Smooth muscle cell (in vitro differentiated cells): ENCODE data around the gene ASPG. TPM values are rescaled to one million over a fixed set of nuclear protein-coding genes. Genes with fewer than 3 reads are reported as not detected.

Experiments
- DNase-seq: peaks from one replicate; lab custom pipeline; 2025; ENCODE audit not compliant: unreplicated experiment; lab: John Stamatoyannopoulos, UW
- H2AFZ ChIP-seq: fragments of 200-600 bp; sonication (generic); 2 replicates; pipeline ENCODE4 v1.6.0; 2016; ENCODE audit warnings: antibody characterized with exemption, low read depth, mild to moderate bottlenecking
- H3F3A ChIP-seq: fragments of 200-600 bp; sonication (generic); 2 replicates; pipeline ENCODE4 v1.6.0; 2017; ENCODE audit warnings: antibody characterized with exemption, low read depth
- H3K27ac ChIP-seq: fragments of 200-600 bp; sonication (generic); 2 replicates; pipeline ENCODE4 v1.5.1; 2016; ENCODE audit warnings: low read depth, mild to moderate bottlenecking
- H3K27me3 ChIP-seq: fragments of 200-600 bp; sonication (generic); 2 replicates; pipeline ENCODE4 v1.6.1; 2016; ENCODE audit warnings: low read depth, mild to moderate bottlenecking
- H3K36me3 ChIP-seq: fragments of 200-600 bp; sonication (generic); 2 replicates; pipeline ENCODE4 v1.5.1; 2016; ENCODE audit warnings: low read depth
- H3K4me1 ChIP-seq: fragments of 200-600 bp; sonication (generic); 2 replicates; pipeline ENCODE4 v1.5.1; 2016; ENCODE audit warnings: low read depth
- H3K4me2 ChIP-seq: fragments of 200-600 bp; sonication (generic); 2 replicates; pipeline ENCODE4 v1.6.0; 2016; ENCODE audit warnings: mild to moderate bottlenecking
- H3K4me3 ChIP-seq: fragments of 200-600 bp; sonication (generic); 2 replicates; pipeline ENCODE4 v1.5.1; 2016; ENCODE audit warnings: mild to moderate bottlenecking
- H3K79me2 ChIP-seq: fragments of 200-600 bp; sonication (generic); 2 replicates; pipeline ENCODE4 v1.6.0; 2016; ENCODE audit warnings: low read depth, mild to moderate bottlenecking
- H3K9ac ChIP-seq: fragments of 200-600 bp; sonication (generic); 2 replicates; pipeline ENCODE4 v1.6.0; 2016; ENCODE audit warnings: low read depth
- H3K9me3 ChIP-seq: fragments of 200-600 bp; sonication (generic); replicated peaks from 2 replicates; pipeline ENCODE4 v1.5.1; 2016; ENCODE audit warnings: low read depth
- H4K20me1 ChIP-seq: fragments of 200-600 bp; sonication (generic); 2 replicates; pipeline ENCODE4 v1.6.0; 2016; ENCODE audit warnings: low read depth
- WGBS: methylation state at CpG from one replicate; pipeline ENCODE4 v1.1.7; 2016; ENCODE audit warnings: low lambda C conversion rate; 5-methylcytosine and 5-hydroxymethylcytosine counted together
- polyA plus RNA-seq: library from polyadenylated mRNA; unstranded; fragments of >200 nt; fragmentation: Nextera tagmentation; extraction: Ambion mirVana; gene quantifications from 2 replicates; pipeline ENCODE4 v1.2.1, GENCODE V29; 2016
- total RNA-seq: library from RNA; depleted of rRNA; stranded (reverse); fragments of >200 nt; gene quantifications from 2 replicates; pipeline ENCODE4 v1.2.3, GENCODE V29; 2014
- TF ChIP-seq, protein P1 (sequence below): fragments of 200-600 bp; sonication (generic); IDR thresholded peaks from 2 replicates; pipeline ENCODE4 v1.5.1; 2017; ENCODE audit warnings: borderline replicate concordance, mild to moderate bottlenecking, antibody characterized with exemption; ENCODE audit not compliant: insufficient read depth, poor library complexity, severe bottlenecking

The ASPG gene
- total and polyA plus RNA-seq, 2 experiments from 2014 or later = 0.18 to 1.2 TPM

DNA sequence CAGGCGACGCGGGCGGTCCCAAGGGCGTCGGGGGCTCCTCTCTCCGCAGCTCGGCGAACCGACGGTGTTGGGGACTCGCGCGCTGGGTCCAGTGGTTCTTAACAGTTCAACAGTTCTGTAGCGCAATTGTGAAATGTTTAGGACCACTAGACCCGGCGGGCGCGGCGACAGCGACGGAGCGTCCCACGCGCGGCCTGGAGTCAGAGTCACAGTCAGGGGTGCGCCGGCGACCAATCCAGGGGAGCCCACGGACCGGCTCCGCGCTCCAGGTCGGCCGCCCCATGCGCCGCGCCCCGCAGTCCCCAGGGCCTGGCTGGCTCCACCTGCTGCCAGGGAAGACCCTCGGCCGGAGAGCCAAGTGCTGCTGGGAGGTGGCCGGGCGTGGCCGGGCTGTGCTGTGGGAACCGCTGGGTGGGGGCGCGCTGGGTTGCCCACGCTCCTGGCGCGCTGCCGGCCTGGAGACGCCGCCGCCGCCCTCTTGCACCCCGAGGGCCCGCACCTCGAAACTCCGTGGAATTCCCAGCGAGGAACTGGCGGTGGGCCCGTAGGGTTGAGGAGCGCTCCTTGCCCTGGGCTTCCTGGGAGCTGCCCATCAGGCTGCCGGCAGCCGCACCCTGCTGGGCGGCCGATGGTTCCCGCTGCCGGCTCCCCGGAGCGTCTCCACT, 32.0 kb downstream of the ASPG start:
- Histone ChIP-seq H3K27me3 (peaks cover 43% of the 10 kb centered on the region), H3K9ac (peak overlapping the region; percentile 39), H3F3A (no peaks in the 10 kb centered on the region), H4K20me1 (no peaks in the 10 kb centered on the region), H2AFZ (no peak overlapping the region), H3K4me3 (peak overlapping the region; percentile 54), H3K4me2 (peak overlapping the region; percentile 86), H3K9me3 (no peaks in the 10 kb centered on the region), H3K4me1 (no peaks in the 10 kb centered on the region), H3K27ac (peak overlapping the region; percentile 19), H3K79me2 (no peaks in the 10 kb centered on the region), H3K36me3 (no peaks in the 10 kb centered on the region)
- WGBS = 6% methylated on average over 41 of the region's 71 CpGs
- TF ChIP-seq, protein P1, sequence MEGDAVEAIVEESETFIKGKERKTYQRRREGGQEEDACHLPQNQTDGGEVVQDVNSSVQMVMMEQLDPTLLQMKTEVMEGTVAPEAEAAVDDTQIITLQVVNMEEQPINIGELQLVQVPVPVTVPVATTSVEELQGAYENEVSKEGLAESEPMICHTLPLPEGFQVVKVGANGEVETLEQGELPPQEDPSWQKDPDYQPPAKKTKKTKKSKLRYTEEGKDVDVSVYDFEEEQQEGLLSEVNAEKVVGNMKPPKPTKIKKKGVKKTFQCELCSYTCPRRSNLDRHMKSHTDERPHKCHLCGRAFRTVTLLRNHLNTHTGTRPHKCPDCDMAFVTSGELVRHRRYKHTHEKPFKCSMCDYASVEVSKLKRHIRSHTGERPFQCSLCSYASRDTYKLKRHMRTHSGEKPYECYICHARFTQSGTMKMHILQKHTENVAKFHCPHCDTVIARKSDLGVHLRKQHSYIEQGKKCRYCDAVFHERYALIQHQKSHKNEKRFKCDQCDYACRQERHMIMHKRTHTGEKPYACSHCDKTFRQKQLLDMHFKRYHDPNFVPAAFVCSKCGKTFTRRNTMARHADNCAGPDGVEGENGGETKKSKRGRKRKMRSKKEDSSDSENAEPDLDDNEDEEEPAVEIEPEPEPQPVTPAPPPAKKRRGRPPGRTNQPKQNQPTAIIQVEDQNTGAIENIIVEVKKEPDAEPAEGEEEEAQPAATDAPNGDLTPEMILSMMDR = no peak
- DNase-seq = no peak

DNA sequence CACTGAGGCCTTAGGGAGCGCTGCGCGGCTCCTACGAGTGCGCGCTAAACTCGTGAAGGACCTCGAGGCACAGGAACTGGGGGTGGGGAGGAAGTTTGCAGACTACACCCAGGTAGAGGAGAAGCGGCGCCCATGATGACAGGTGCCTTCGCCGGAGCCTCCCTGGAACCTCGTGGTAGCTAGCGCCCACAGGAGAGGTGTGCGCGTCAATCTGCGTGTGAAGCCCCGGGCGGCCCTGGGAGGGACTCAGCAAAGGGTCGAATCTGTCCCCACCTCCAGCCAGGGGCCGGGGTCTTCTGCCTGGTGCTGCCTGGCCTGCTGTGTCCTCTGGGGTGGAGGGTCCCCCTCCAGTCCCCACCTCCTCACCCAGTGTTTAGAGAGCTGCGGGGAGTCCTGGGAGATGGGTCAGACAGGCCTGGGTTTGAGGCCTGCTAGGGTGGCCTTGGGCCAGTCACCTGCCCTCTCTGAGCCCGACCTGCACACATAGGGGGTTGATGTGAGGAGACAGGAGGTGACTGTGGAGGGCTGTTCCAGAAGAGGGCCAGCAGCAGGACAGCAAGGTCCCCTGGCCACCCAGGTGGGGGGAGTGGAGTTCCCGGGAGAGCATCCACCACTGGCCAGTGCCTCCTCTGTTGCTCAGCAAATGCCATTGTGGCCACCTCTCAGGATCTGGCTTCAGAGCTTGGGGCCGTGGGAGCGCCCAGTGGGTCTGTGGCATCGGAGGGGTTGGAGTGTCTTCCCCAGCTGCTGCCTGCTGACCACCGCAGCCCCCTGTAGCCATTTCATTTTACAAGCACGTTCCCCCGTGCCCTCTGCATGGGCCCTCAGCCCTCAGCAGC, 32.7 kb downstream of the ASPG start:
- H4K20me1 ChIP-seq = no peaks in the 10 kb centered on the region
- H3K27me3 ChIP-seq = peaks cover 43% of the 10 kb centered on the region
- peak overlapping the region; percentile 54 for H3K4me3 ChIP-seq
- H3K4me2 ChIP-seq = peak overlapping the region; percentile 86
- WGBS = 82% methylated on average over 25 of the region's 30 CpGs
- no peak overlapping the region for H3K9ac ChIP-seq
- H3F3A ChIP-seq = no peaks in the 10 kb centered on the region
- no peak for DNase-seq
- TF ChIP-seq, protein P1 = no peak
- H3K27ac ChIP-seq = peak overlapping the region; percentile 10
- no peaks in the 10 kb centered on the region for H3K36me3 ChIP-seq
- H2AFZ ChIP-seq = no peak overlapping the region
- H3K79me2 ChIP-seq = no peaks in the 10 kb centered on the region
- no peaks in the 10 kb centered on the region for H3K9me3 ChIP-seq
- no peaks in the 10 kb centered on the region for H3K4me1 ChIP-seq

DNA sequence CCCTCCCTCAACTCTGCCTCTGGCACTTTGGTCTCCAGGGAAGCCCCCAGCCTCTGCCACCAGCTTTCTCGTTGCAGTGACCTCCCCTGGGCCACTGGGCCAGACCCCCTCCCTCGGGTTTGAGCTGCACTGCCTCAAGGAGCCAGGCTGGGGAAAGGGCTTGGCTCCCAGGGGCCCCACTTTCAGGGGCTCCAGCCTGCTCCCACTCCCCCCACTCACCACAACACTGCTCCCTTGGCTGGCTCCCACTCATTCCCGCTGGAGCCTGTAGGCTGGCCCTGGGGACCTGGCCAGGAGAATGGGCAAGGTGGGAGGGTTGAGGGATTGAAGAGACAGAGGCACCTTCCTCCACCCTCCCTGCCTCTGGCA, 33.6 kb downstream of the ASPG start:
- no peaks in the 10 kb centered on the region for H3K79me2 ChIP-seq
- H3K36me3 ChIP-seq = no peaks in the 10 kb centered on the region
- H3K27ac ChIP-seq = peak overlapping the region; percentile 10
- TF ChIP-seq, protein P1 = no peak
- H3K27me3 ChIP-seq = peaks cover 43% of the 10 kb centered on the region
- no peaks in the 10 kb centered on the region for H3K4me1 ChIP-seq
- no peak for DNase-seq
- H3F3A ChIP-seq = no peaks in the 10 kb centered on the region
- no peak overlapping the region for H3K4me2 ChIP-seq
- H2AFZ ChIP-seq = no peak overlapping the region
- H3K9ac ChIP-seq = no peak overlapping the region
- H3K4me3 ChIP-seq = no peak overlapping the region
- H4K20me1 ChIP-seq = no peaks in the 10 kb centered on the region
- peaks cover 5% of the 10 kb centered on the region for H3K9me3 ChIP-seq
- 86% methylated on average over 3 of the region's 3 CpGs for WGBS
